H9 (cell line): ENCODE data around the gene ECHDC1. TPM values are rescaled to one million over a fixed set of nuclear protein-coding genes. Genes with fewer than 3 reads are reported as not detected.

Source experiments
- DNase-seq: peaks from one replicate; pipeline ENCODE4 v3.0.0-alpha.2; 2017
- H2AFZ ChIP-seq: one replicate; pipeline ENCODE4 v1.6.1; 2013; ENCODE audit warnings: mild to moderate bottlenecking, low read length, control low read depth, moderate library complexity
- H2AK5ac ChIP-seq: 2 replicates; pipeline ENCODE4 v1.6.1; 2013; ENCODE audit warnings: low read length, control low read depth, mixed read lengths; ENCODE audit not compliant: insufficient read length
- H2BK120ac ChIP-seq: one replicate; pipeline ENCODE4 v1.6.1; 2013; ENCODE audit warnings: low read depth, mild to moderate bottlenecking, low read length, control low read depth, inconsistent platforms; ENCODE audit not compliant: poor library complexity, severe bottlenecking
- H2BK12ac ChIP-seq: 2 replicates; pipeline ENCODE4 v1.6.1; 2013; ENCODE audit warnings: low read length, control low read depth, mixed read lengths, low read depth; ENCODE audit not compliant: insufficient read length
- H2BK15ac ChIP-seq: 2 replicates; pipeline ENCODE4 v1.6.1; 2013; ENCODE audit warnings: low read depth, low read length, control low read depth
- H2BK20ac ChIP-seq: one replicate; pipeline ENCODE4 v1.6.1; 2013; ENCODE audit warnings: low read depth, mild to moderate bottlenecking, low read length, control low read depth, inconsistent platforms; ENCODE audit not compliant: poor library complexity, severe bottlenecking
- H2BK5ac ChIP-seq: 2 replicates; pipeline ENCODE4 v1.6.1; 2013; ENCODE audit warnings: low read length, control low read depth, mixed read lengths; ENCODE audit not compliant: insufficient read length
- H3K14ac ChIP-seq: 2 replicates; pipeline ENCODE4 v1.6.1; 2013; ENCODE audit warnings: low read length, control low read depth; ENCODE audit not compliant: insufficient read depth
- H3K18ac ChIP-seq: 2 replicates; pipeline ENCODE4 v1.6.1; 2013; ENCODE audit warnings: low read depth, mild to moderate bottlenecking, mixed read lengths, low read length, control low read depth; ENCODE audit not compliant: insufficient read length
- H3K23ac ChIP-seq: 2 replicates; pipeline ENCODE4 v1.6.1; 2013; ENCODE audit warnings: low read length, control low read depth, mixed read lengths, low read depth; ENCODE audit not compliant: insufficient read length
- H3K23me2 ChIP-seq: 2 replicates; pipeline ENCODE4 v1.6.1; 2013; ENCODE audit warnings: low read depth, mild to moderate bottlenecking, mixed read lengths, low read length, control low read depth; ENCODE audit not compliant: insufficient read length, poor library complexity, severe bottlenecking
- H3K27ac ChIP-seq: 2 replicates; pipeline ENCODE4 v1.5.1; 2013; ENCODE audit warnings: low read length, control low read depth, mixed read lengths, low read depth; ENCODE audit not compliant: insufficient read length
- H3K27me3 ChIP-seq: 2 replicates; pipeline ENCODE4 v1.6.1; 2013; ENCODE audit warnings: low read length, control low read depth, inconsistent platforms; ENCODE audit not compliant: insufficient read depth
- H3K4ac ChIP-seq: 2 replicates; pipeline ENCODE4 v1.6.1; 2013; ENCODE audit warnings: low read depth, mild to moderate bottlenecking, control low read depth, inconsistent platforms, low read length, moderate library complexity
- H3K4me1 ChIP-seq: 2 replicates; pipeline ENCODE4 v1.6.1; 2013; ENCODE audit warnings: low read length, control low read depth, inconsistent platforms; ENCODE audit not compliant: insufficient read depth
- H3K4me2 ChIP-seq: 2 replicates; pipeline ENCODE4 v1.6.1; 2013; ENCODE audit warnings: low read length, control low read depth, mixed read lengths; ENCODE audit not compliant: insufficient read length, insufficient read depth
- H3K56ac ChIP-seq: 2 replicates; pipeline ENCODE4 v1.6.1; 2013; ENCODE audit warnings: low read depth, mild to moderate bottlenecking, mixed read lengths, low read length, control low read depth; ENCODE audit not compliant: insufficient read length
- H3K79me1 ChIP-seq: 2 replicates; pipeline ENCODE4 v1.6.1; 2013; ENCODE audit warnings: low read depth, mild to moderate bottlenecking, moderate library complexity, low read length, control low read depth, inconsistent platforms; ENCODE audit not compliant: insufficient read depth, poor library complexity, severe bottlenecking
- H3K79me2 ChIP-seq: 2 replicates; pipeline ENCODE4 v1.6.1; 2013; ENCODE audit warnings: low read length, control low read depth, inconsistent platforms; ENCODE audit not compliant: insufficient read depth
- H3K9ac ChIP-seq: 2 replicates; pipeline ENCODE4 v1.6.1; 2013; ENCODE audit warnings: low read length, control low read depth, mixed read lengths; ENCODE audit not compliant: insufficient read length; ENCODE audit errors: extremely low read depth
- H3K9me3 ChIP-seq: one replicate; pipeline ENCODE4 v1.6.1; 2013; ENCODE audit warnings: low read depth, low read length, inconsistent platforms; ENCODE audit not compliant: control insufficient read depth
- H3T11ph ChIP-seq: one replicate; pipeline ENCODE4 v1.6.1; 2013; ENCODE audit warnings: mild to moderate bottlenecking, low read length, control low read depth, inconsistent platforms
- H4K20me1 ChIP-seq: one replicate; pipeline ENCODE4 v1.6.1; 2013; ENCODE audit not compliant: control insufficient read depth, insufficient read length, insufficient read depth
- H4K5ac ChIP-seq: 2 replicates; pipeline ENCODE4 v1.6.1; 2013; ENCODE audit warnings: low read depth, mild to moderate bottlenecking, mixed read lengths, low read length, control low read depth; ENCODE audit not compliant: insufficient read length
- H4K8ac ChIP-seq: replicated peaks from 2 replicates; pipeline ENCODE4 v1.6.1; 2013; ENCODE audit warnings: low read length, control low read depth, mixed read lengths, low read depth; ENCODE audit not compliant: insufficient read length
- H4K91ac ChIP-seq: 2 replicates; pipeline ENCODE4 v1.6.1; 2013; ENCODE audit warnings: low read depth, mild to moderate bottlenecking, moderate library complexity, mixed read lengths, low read length, control low read depth; ENCODE audit not compliant: insufficient read length
- H3K27ac Mint-ChIP-seq, 3 experiments: 2 replicates in 2 of 3; 3 replicates in 1 of 3; pipeline ENCODE4 v1.8.0; 2020 to 2021; ENCODE audit warnings: mixed read lengths in 3 of 3, mild to moderate bottlenecking in 1 of 3, moderate library complexity in 1 of 3
- H3K27me3 Mint-ChIP-seq: 2 replicates; pipeline ENCODE4 v1.8.0; 2021; ENCODE audit warnings: low read depth, mild to moderate bottlenecking, moderate library complexity, mixed read lengths
- H3K36me3 Mint-ChIP-seq, 3 experiments: 2 replicates in 2 of 3; 3 replicates in 1 of 3; pipeline ENCODE4 v1.8.0; 2020 to 2021; ENCODE audit warnings: low read depth in 3 of 3, mixed read lengths in 3 of 3; ENCODE audit not compliant: insufficient read depth in 1 of 3
- H3K4me1 Mint-ChIP-seq, 2 experiments: 2 replicates each; pipeline ENCODE4 v1.8.0; 2020; ENCODE audit warnings: mixed read lengths in 2 of 2
- H3K4me3 Mint-ChIP-seq, 2 experiments: 2 replicates in 1 of 2; 3 replicates in 1 of 2; pipeline ENCODE4 v1.8.0; 2020 to 2021; ENCODE audit warnings: mild to moderate bottlenecking in 2 of 2, mixed read lengths in 2 of 2, moderate library complexity in 1 of 2
- H3K9me3 Mint-ChIP-seq, 2 experiments: 2 replicates in 1 of 2; 3 replicates in 1 of 2; pipeline ENCODE4 v1.8.0; 2020; ENCODE audit warnings: mild to moderate bottlenecking in 2 of 2, mixed read lengths in 2 of 2, moderate library complexity in 1 of 2
- CTCF ChIP-seq: fragments of 200-600 bp; sonication (generic); conservative IDR thresholded peaks from 3 replicates; pipeline ENCODE4 v1.8.0; 2021; ENCODE audit warnings: antibody characterized with exemption, mild to moderate bottlenecking
- WGBS: extraction: QIAGEN DNeasy Blood & Tissue Kit; methylation state at CpG from one replicate; pipeline ENCODE4 v1.1.7; 2013; ENCODE audit warnings: missing lambda C conversion rate, low lambda C conversion rate, mixed read lengths; ENCODE audit not compliant: insufficient read length; ENCODE audit errors: extremely low coverage; 5-methylcytosine and 5-hydroxymethylcytosine counted together
- total RNA-seq: library from RNA; stranded (reverse); gene quantifications from 2 replicates; pipeline ENCODE4 v1.2.1, GENCODE V29; 2021

ECHDC1 gene
- total RNA-seq, 1 experiment from 2014 or later = 47.8 TPM

GRCh38 chr6:127249621-127250020, 93.8 kb downstream of the ECHDC1 start:
- H3K27ac ChIP-seq = no peak overlapping the region
- no peaks in the 10 kb centered on the region for H3K79me2 ChIP-seq
- no peak overlapping the region for H2BK5ac ChIP-seq
- H4K8ac ChIP-seq = no peak overlapping the region
- H3K4me2 ChIP-seq = no peak overlapping the region
- no CpG with 5 or more reads among the region's 1 CpG for WGBS
- no peaks in the 10 kb centered on the region for H3K79me1 ChIP-seq
- H3K27me3 Mint-ChIP-seq = no peaks in the 10 kb centered on the region; the same call in 1 of the 2 replicates
- H3T11ph ChIP-seq = no peak overlapping the region
- no peak overlapping the region for H2BK15ac ChIP-seq
- H3K4me1 ChIP-seq = no peaks in the 10 kb centered on the region
- no peak overlapping the region for H3K14ac ChIP-seq
- no peaks in the 10 kb centered on the region for H3K9me3 Mint-ChIP-seq
- no peaks in the 10 kb centered on the region for H3K4me1 Mint-ChIP-seq
- no peaks in the 10 kb centered on the region for H3K36me3 Mint-ChIP-seq
- H4K20me1 ChIP-seq = no peaks in the 10 kb centered on the region
- no peak overlapping the region for H4K5ac ChIP-seq
- no peak overlapping the region for H3K4me3 Mint-ChIP-seq
- H3K23me2 ChIP-seq = no peaks in the 10 kb centered on the region
- no peak overlapping the region for H2AFZ ChIP-seq
- no peak overlapping the region for H4K91ac ChIP-seq
- no peak overlapping the region for H3K18ac ChIP-seq
- H3K23ac ChIP-seq = no peak overlapping the region
- H2BK20ac ChIP-seq = no peak overlapping the region
- no peaks in the 10 kb centered on the region for H3K9me3 ChIP-seq
- no peak overlapping the region for H3K4ac ChIP-seq
- no peaks in the 10 kb centered on the region for H3K27me3 ChIP-seq
- no peak overlapping the region for H2BK120ac ChIP-seq
- H3K56ac ChIP-seq = no peak overlapping the region
- H3K9ac ChIP-seq = no peak overlapping the region
- no peak overlapping the region for H3K27ac Mint-ChIP-seq
- no peak for TF ChIP-seq CTCF
- no peak overlapping the region for H2BK12ac ChIP-seq
- no peak overlapping the region for H2AK5ac ChIP-seq
- no peak for DNase-seq
